Measurements from ENCODE around the gene NCF4. TPM values are rescaled to one million over a fixed set of nuclear protein-coding genes. Genes with fewer than 3 reads are reported as not detected.

Gene NCF4
- total RNA-seq, 1 experiment from 2014 or later = not detected

DNA sequence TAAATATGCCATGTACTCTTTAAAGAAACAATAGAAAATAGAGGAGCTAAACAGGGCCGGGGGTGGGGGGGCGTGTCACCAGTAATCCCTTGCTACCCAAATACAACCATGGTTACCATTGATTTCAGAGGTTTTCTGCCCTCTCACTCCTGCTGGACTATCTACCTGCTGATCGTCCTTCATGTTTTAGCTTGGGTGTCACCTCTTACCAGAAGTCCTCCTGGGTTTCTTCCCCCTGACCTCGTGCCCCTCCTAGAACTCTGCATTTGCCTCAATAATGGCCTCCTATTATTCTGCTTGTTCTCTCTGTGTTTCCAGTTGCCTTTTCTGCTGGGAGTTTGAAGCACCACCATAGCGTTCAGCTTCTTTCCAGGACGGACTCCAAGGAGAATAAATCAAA, 34.5 kb upstream of the NCF4 start:
- TF ChIP-seq, protein P1, sequence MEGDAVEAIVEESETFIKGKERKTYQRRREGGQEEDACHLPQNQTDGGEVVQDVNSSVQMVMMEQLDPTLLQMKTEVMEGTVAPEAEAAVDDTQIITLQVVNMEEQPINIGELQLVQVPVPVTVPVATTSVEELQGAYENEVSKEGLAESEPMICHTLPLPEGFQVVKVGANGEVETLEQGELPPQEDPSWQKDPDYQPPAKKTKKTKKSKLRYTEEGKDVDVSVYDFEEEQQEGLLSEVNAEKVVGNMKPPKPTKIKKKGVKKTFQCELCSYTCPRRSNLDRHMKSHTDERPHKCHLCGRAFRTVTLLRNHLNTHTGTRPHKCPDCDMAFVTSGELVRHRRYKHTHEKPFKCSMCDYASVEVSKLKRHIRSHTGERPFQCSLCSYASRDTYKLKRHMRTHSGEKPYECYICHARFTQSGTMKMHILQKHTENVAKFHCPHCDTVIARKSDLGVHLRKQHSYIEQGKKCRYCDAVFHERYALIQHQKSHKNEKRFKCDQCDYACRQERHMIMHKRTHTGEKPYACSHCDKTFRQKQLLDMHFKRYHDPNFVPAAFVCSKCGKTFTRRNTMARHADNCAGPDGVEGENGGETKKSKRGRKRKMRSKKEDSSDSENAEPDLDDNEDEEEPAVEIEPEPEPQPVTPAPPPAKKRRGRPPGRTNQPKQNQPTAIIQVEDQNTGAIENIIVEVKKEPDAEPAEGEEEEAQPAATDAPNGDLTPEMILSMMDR (conservative IDR thresholded peaks at IDR 0.05) = no peak
- no peaks in the 10 kb centered on the region for H4K20me1 ChIP-seq (ENCODE audit: control insufficient read depth, insufficient read depth, insufficient read length)
- no peak overlapping the region for H2BK15ac ChIP-seq (ENCODE audit: low read depth, low read length)
- no peak overlapping the region for H4K5ac ChIP-seq (ENCODE audit: insufficient read length, low read depth, low read length)
- no peak overlapping the region for H3T11ph ChIP-seq (ENCODE audit: low read length)
- no peaks in the 10 kb centered on the region for H3K4me1 ChIP-seq (ENCODE audit: insufficient read depth, low read length)
- Mint-ChIP-seq H3K4me1 (peaks cover 18 to 27% of the 10 kb centered on the region in 2 experiments), H3K27me3 (ENCODE audit: low read depth) (peaks cover 18% of the 10 kb centered on the region), H3K36me3 (ENCODE audit: insufficient read depth in 1 of 3, low read depth in 3 of 3) (no peaks in the 10 kb centered on the region), H3K4me3 (no peak overlapping the region), H3K9me3 (no peaks in the 10 kb centered on the region; a peak in 1 of 5 replicates), H3K27ac (peak overlapping the region in 1 of 3 experiments; percentile 13; a peak in 1 of 7 replicates)
- no peak overlapping the region for H3K4ac ChIP-seq (ENCODE audit: low read depth, low read length)
- H2BK120ac ChIP-seq (ENCODE audit: low read depth, low read length, poor library complexity, severe bottlenecking) = no peak overlapping the region
- no peak overlapping the region for H2AK5ac ChIP-seq (ENCODE audit: insufficient read length, low read length)
- no peak overlapping the region for H3K14ac ChIP-seq (ENCODE audit: insufficient read depth, low read length)
- no peak overlapping the region for H3K23ac ChIP-seq (ENCODE audit: insufficient read length, low read depth, low read length)
- H3K23me2 ChIP-seq (ENCODE audit: insufficient read length, low read depth, low read length, poor library complexity, severe bottlenecking) = no peaks in the 10 kb centered on the region
- no CpG with 5 or more reads among the region's 6 CpGs for WGBS (ENCODE audit: extremely low coverage, insufficient read length, low lambda C conversion rate)
- H3K79me1 ChIP-seq (ENCODE audit: insufficient read depth, low read depth, low read length, poor library complexity, severe bottlenecking) = no peaks in the 10 kb centered on the region
- H3K27ac ChIP-seq (ENCODE audit: insufficient read length, low read depth, low read length) = no peak overlapping the region
- no peak overlapping the region for H2BK12ac ChIP-seq (ENCODE audit: insufficient read length, low read depth, low read length)
- no peak overlapping the region for H4K8ac ChIP-seq (replicated peaks; ENCODE audit: insufficient read length, low read depth, low read length)
- H3K18ac ChIP-seq (ENCODE audit: insufficient read length, low read depth, low read length) = no peak overlapping the region
- H3K79me2 ChIP-seq (ENCODE audit: insufficient read depth, low read length) = no peaks in the 10 kb centered on the region
- no peak overlapping the region for H3K4me2 ChIP-seq (ENCODE audit: insufficient read depth, insufficient read length, low read length)
- no peak overlapping the region for H3K56ac ChIP-seq (ENCODE audit: insufficient read length, low read depth, low read length)
- DNase-seq = no peak
- no peaks in the 10 kb centered on the region for H3K9me3 ChIP-seq (ENCODE audit: control insufficient read depth, low read depth, low read length)
- no peak overlapping the region for H3K9ac ChIP-seq (ENCODE audit: extremely low read depth, insufficient read length, low read length)
- no peak overlapping the region for H2BK20ac ChIP-seq (ENCODE audit: low read depth, low read length, poor library complexity, severe bottlenecking)
- no peak overlapping the region for H2BK5ac ChIP-seq (ENCODE audit: insufficient read length, low read length)
- H4K91ac ChIP-seq (ENCODE audit: insufficient read length, low read depth, low read length) = no peak overlapping the region
- H2AFZ ChIP-seq (ENCODE audit: low read length) = no peak overlapping the region
- no peaks in the 10 kb centered on the region for H3K27me3 ChIP-seq (ENCODE audit: insufficient read depth, low read length)
